Activated T-helper 1 cell treated with anti-CD3 and anti-CD28 coated beads, Interleukin-12 subunit alpha, Interleukin-12 subunit beta, Interleukin-2, Interleukin-4 antibody, amounts not matched to agents 30 ng/mL and 10 ng/mL and 1 ng/mL, durations not matched to agents 14 hours and 24 hours and 36 hours (primary cell): ENCODE results near the gene CCDC121. TPM values are rescaled to one million over a fixed set of nuclear protein-coding genes. Genes with fewer than 3 reads are reported as not detected.

Experiments used
- DNase-seq: peaks from one replicate; pipeline ENCODE4 v3.0.0; 2021; ENCODE audit warnings: low spot score
- H3K27ac Mint-ChIP-seq: one replicate; pipeline ENCODE4 v1.8.0; 2021; ENCODE audit warnings: mild to moderate bottlenecking, mixed read lengths
- H3K27me3 Mint-ChIP-seq: one replicate; pipeline ENCODE4 v1.8.0; 2022; ENCODE audit warnings: mild to moderate bottlenecking, moderate library complexity, mixed read lengths; ENCODE audit not compliant: insufficient read depth
- H3K36me3 Mint-ChIP-seq: one replicate; pipeline ENCODE4 v1.8.0; 2021; ENCODE audit warnings: low read depth, mixed read lengths
- H3K4me1 Mint-ChIP-seq: one replicate; pipeline ENCODE4 v1.8.0; 2021; ENCODE audit warnings: low read depth, mixed read lengths
- H3K4me3 Mint-ChIP-seq: one replicate; pipeline ENCODE4 v1.8.0; 2021; ENCODE audit warnings: mild to moderate bottlenecking, moderate library complexity, mixed read lengths
- H3K9me3 Mint-ChIP-seq: one replicate; pipeline ENCODE4 v1.8.0; 2021; ENCODE audit warnings: mixed read lengths
- intact Hi-C: fragments of 100-400 bp; cut with micrococcal nuclease; formaldehyde crosslinking; loops from one replicate; pipeline ENCODE4 v1.15.1; 2024
- total RNA-seq: library from RNA; stranded (reverse); gene quantifications from 2 replicates; pipeline ENCODE4 v1.2.3, GENCODE V29; 2022

Gene CCDC121
- total RNA-seq, 1 donor from 2014 or later, result 1.3 TPM

DNA sequence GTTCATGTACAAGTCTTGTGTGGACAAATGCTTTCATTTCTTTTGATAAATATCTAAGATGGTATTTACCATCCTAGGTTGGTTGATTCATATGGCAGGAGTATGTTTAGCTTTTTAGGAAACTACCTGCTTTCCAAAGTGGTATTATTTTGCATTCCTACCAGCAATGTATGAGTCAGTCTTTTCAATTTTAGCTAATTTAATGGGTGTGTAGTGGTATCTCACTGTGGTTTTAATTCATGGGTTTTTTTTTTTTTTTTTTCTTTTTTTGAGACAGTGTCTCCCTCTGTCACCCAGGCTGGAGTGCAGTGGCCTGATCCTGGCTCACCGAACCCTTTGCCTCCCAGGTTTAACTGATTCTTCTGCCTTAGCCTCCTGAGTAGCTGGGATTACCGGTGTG lies 41.8 kb downstream of the CCDC121 start:
- no peak for DNase-seq
- intact Hi-C loops, result no loop called here
- Mint-ChIP-seq H3K27ac (no peak overlapping the region), H3K27me3 (peaks cover 2% of the 10 kb centered on the region), H3K4me1 (peaks cover 55% of the 10 kb centered on the region), H3K4me3 (peak overlapping the region; percentile 48), H3K36me3 (peaks cover 41% of the 10 kb centered on the region), H3K9me3 (peaks cover 20% of the 10 kb centered on the region)

DNA sequence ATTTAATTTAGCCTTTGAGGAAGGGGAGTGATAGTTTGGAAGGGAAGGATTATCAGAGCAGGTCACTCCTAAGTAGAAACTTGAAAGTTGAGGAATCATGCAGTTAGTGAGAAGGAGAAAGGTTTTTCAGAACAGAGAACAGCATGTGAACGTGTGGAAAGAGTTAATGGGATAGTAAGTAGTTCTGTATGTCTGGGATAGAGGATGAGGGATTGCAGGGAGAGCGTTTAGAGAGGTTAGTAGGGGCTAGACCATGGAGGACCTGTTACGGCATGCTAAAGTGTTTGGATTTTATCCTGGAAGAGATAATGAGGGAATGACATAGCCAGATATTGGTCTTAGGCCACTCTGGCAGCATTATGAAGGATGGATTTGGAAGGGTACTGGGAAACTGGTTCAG lies 44.2 kb downstream of the CCDC121 start:
- intact Hi-C loops, result no loop called here
- no peak for DNase-seq
- Mint-ChIP-seq H3K27me3 (peaks cover 4% of the 10 kb centered on the region), H3K36me3 (peaks cover 31% of the 10 kb centered on the region), H3K4me3 (peak overlapping the region; percentile 86), H3K27ac (peak overlapping the region; percentile 18), H3K9me3 (peaks cover 7% of the 10 kb centered on the region), H3K4me1 (peaks cover 51% of the 10 kb centered on the region)

GRCh38 chr2:27583390-27583915 lies 45.4 kb downstream of the CCDC121 start:
- intact Hi-C loops, result loop anchor here (1.0 to 2.0 kb wide), 5 partner anchors 46 to 155 kb away; partner anchors contain the start of genes CCDC121, GPN1, IFT172 and NRBP1
- H3K36me3 Mint-ChIP-seq, result peaks cover 31% of the 10 kb centered on the region
- no peak for DNase-seq
- H3K27ac Mint-ChIP-seq, result peak overlapping the region; percentile 79
- peaks cover 48% of the 10 kb centered on the region for H3K4me1 Mint-ChIP-seq
- H3K9me3 Mint-ChIP-seq, result peaks cover 3% of the 10 kb centered on the region
- H3K27me3 Mint-ChIP-seq, result peaks cover 4% of the 10 kb centered on the region
- peak overlapping the region; percentile 86 for H3K4me3 Mint-ChIP-seq

- H3K36me3 Mint-ChIP-seq, result peaks cover 28% of the 10 kb centered on the region
- peak within 1 kb of the TSS; percentile 79 for H3K27ac Mint-ChIP-seq
- H3K27me3 Mint-ChIP-seq, result peaks cover 7% of the 10 kb centered on the region
- intact Hi-C loops, result loop anchor here (1.0 to 2.0 kb wide), 5 partner anchors 46 to 154 kb away; partner anchors contain the start of genes CCDC121, GPN1, IFT172 and NRBP1
- H3K9me3 Mint-ChIP-seq, result peaks cover 4% of the 10 kb centered on the region
- peaks cover 45% of the 10 kb centered on the region for H3K4me1 Mint-ChIP-seq
- DNase-seq, result peak; percentile 75
- peak within 1 kb of the TSS; percentile 86 for H3K4me3 Mint-ChIP-seq
These were observed 46.0 kb downstream of the CCDC121 start, which contains the start of gene ZNF512 for GRCh38 chr2:27582695-27583389. Gene ZNF512 (plus strand): TSS chr2:27583042. CDS start chr2:27583113, 71 bp downstream.

DNA sequence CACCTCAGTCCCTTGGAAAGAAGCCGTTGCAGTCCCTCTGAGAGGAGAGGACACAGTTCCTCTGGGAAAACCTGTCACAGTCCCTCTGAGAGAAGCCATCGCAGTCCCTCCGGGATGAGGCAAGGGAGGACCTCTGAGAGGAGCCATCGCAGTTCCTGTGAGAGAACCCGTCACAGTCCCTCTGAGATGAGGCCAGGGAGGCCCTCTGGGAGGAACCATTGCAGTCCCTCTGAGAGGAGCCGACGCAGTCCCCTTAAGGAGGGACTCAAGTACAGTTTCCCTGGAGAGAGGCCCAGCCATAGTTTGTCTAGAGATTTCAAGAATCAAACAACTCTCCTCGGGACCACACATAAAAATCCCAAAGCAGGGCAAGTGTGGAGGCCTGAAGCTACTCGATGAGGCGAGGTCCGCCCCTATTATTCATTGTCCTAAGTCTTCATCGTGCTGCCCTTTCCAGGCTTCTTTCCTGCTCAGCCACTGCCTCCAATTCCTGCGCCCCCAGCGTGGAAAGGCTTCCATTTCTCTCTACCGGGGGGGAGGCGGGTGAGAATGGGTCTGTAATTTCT lies 46.6 kb downstream of the CCDC121 start:
- H3K27ac Mint-ChIP-seq, result peak overlapping the region; percentile 79
- H3K4me1 Mint-ChIP-seq, result peaks cover 42% of the 10 kb centered on the region
- DNase-seq, result no peak
- intact Hi-C loops, result loop anchor here (2.0 kb wide), 2 partner anchors 57 to 153 kb away; partner anchors contain the start of gene NRBP1
- peak overlapping the region; percentile 86 for H3K4me3 Mint-ChIP-seq
- H3K9me3 Mint-ChIP-seq, result peaks cover 7% of the 10 kb centered on the region
- H3K36me3 Mint-ChIP-seq, result peaks cover 28% of the 10 kb centered on the region
- H3K27me3 Mint-ChIP-seq, result peaks cover 10% of the 10 kb centered on the region

GRCh38 chr2:27581417-27582128 lies 47.2 kb downstream of the CCDC121 start:
- Mint-ChIP-seq H3K27me3 (peaks cover 10% of the 10 kb centered on the region), H3K27ac (peak overlapping the region; percentile 15), H3K4me1 (peaks cover 36% of the 10 kb centered on the region), H3K36me3 (peaks cover 23% of the 10 kb centered on the region), H3K9me3 (peaks cover 7% of the 10 kb centered on the region), H3K4me3 (peak overlapping the region; percentile 45)
- no peak for DNase-seq
- intact Hi-C loops, result loop anchor here (2.0 kb wide), 2 partner anchors 57 to 153 kb away; partner anchors contain the start of gene NRBP1

Other genes starting within 250 kb of the CCDC121 start
- 14.5 and 16.2 TPM in 2 replicates for gene ZNF513, start 248.3 kb downstream of the CCDC121 start, total RNA-seq
- gene PPM1G, start 219.4 kb downstream of the CCDC121 start, total RNA-seq, result 158 and 160 TPM in 2 replicates
- 99.7 and 106 TPM in 2 replicates for gene NRBP1, start 200.4 kb downstream of the CCDC121 start, total RNA-seq
- 3.5 and 5.7 TPM in 2 replicates for gene KRTCAP3, start 186.6 kb downstream of the CCDC121 start, total RNA-seq
- 13.4 and 13.5 TPM in 2 replicates for gene IFT172, start 139.3 kb downstream of the CCDC121 start, total RNA-seq
- gene FNDC4, start 133.8 kb downstream of the CCDC121 start, total RNA-seq, result 0.10 TPM in 1 of 2 replicates, not detected in the other
- gene GCKR, start 132.2 kb downstream of the CCDC121 start, total RNA-seq, result not detected in 2 replicates
- gene ZNF512, start 46.0 kb downstream of the CCDC121 start, total RNA-seq, result 24.6 and 25.0 TPM in 2 replicates
- gene GPN1, start within 50 bp of the CCDC121 start, total RNA-seq, result 48.3 and 51.0 TPM in 2 replicates
- 32.5 and 35.2 TPM in 2 replicates for gene SUPT7L, start 34.6 kb upstream of the CCDC121 start, total RNA-seq
- 29.7 and 29.8 TPM in 2 replicates for gene SLC4A1AP, start 34.9 kb upstream of the CCDC121 start, total RNA-seq
- gene MRPL33, start 142.7 kb upstream of the CCDC121 start, total RNA-seq, result 55.4 and 55.9 TPM in 2 replicates